Lung (tissue), 12 donors: ENCODE data around the gene AP2A2. TPM values are rescaled to one million over a fixed set of nuclear protein-coding genes. Genes with fewer than 3 reads are reported as not detected.

ENCODE experiments used
- ATAC-seq: fragments of 200-7000 bp; cut with Tn5 transposase; one replicate; pipeline ENCODE4 v1.9.1; 2020; ENCODE audit warnings: moderate number of reproducible peaks; ENCODE audit not compliant: insufficient read depth, low FRiP score
- DNase-seq, 3 donors: peaks; one replicate each; pipeline ENCODE4 v3.0.0-alpha.2; 2013 to 2017
- H3K27ac ChIP-seq, 2 donors: one replicate each; pipeline ENCODE4 v1.5.1; 2013; ENCODE audit warnings: mild to moderate bottlenecking in 2 of 2, moderate library complexity in 2 of 2, control low read depth in 1 of 2, inconsistent platforms in 1 of 2, low read depth in 1 of 2, low read length in 1 of 2
- H3K27me3 ChIP-seq, 3 donors: one replicate each; pipeline ENCODE4 v1.5.1; 2013; ENCODE audit warnings: low read length in 2 of 3; ENCODE audit not compliant: control insufficient read depth in 3 of 3, insufficient read depth in 3 of 3
- H3K36me3 ChIP-seq, 4 donors: one replicate each; pipeline ENCODE4 v1.5.1; 2013; ENCODE audit warnings: low read length in 4 of 4, mild to moderate bottlenecking in 1 of 4, moderate library complexity in 1 of 4; ENCODE audit not compliant: control insufficient read depth in 4 of 4, insufficient read depth in 4 of 4
- H3K4me1 ChIP-seq, 5 donors: one replicate each; pipeline ENCODE4 v1.5.1; 2013; ENCODE audit warnings: low read length in 5 of 5, mild to moderate bottlenecking in 2 of 5, moderate library complexity in 1 of 5; ENCODE audit not compliant: control insufficient read depth in 5 of 5, insufficient read depth in 5 of 5
- H3K4me3 ChIP-seq: one replicate; pipeline ENCODE4 v1.5.1; 2013; ENCODE audit warnings: mild to moderate bottlenecking, control low read depth, moderate library complexity
- H3K9ac ChIP-seq, 2 donors: one replicate each; pipeline ENCODE4 v1.5.1; 2013; ENCODE audit warnings: low read length in 2 of 2, control low read depth in 1 of 2; ENCODE audit not compliant: insufficient read depth in 1 of 2
- H3K9me3 ChIP-seq, 4 donors: one replicate each; pipeline ENCODE4 v1.5.1; 2013; ENCODE audit warnings: low read length in 3 of 4, mild to moderate bottlenecking in 1 of 4, moderate library complexity in 1 of 4; ENCODE audit not compliant: control insufficient read depth in 4 of 4, insufficient read depth in 3 of 4
- CTCF ChIP-seq: IDR thresholded peaks from 2 replicates; pipeline ENCODE4 v1.5.1; 2012; ENCODE audit warnings: mild to moderate bottlenecking; ENCODE audit errors: control extremely low read depth, extremely low read depth
- WGBS, 2 donors: extraction: QIAGEN DNeasy Blood & Tissue Kit; methylation state at CpG; one replicate each; pipeline ENCODE4 v1.1.7; 2013; 5-methylcytosine and 5-hydroxymethylcytosine counted together
- polyA plus RNA-seq, 2 donors: library from polyadenylated mRNA; stranded (reverse); fragments of 200-250 nt; gene quantifications; one replicate each; pipeline ENCODE4 v1.2.1, GENCODE V29; 2013
- total RNA-seq, 2 donors: library from RNA; depleted of rRNA in 1 of 2; stranded (reverse); fragments of >200 nt in 1 of 2; gene quantifications; one replicate each; pipeline ENCODE4 v1.2.1, GENCODE V29; 2014 to 2021
- donor health status: control.
- donor health status: control.
- donor health status: Bipolar disorder and iron deficiency.
- donor health status: healthy.
- donor health status: DM: yes; HTN: yes; CAD: no.

AP2A2 gene
- total and polyA plus RNA-seq, 4 donors, result 33.8 to 93.2 (median 54.4) TPM

GRCh38 chr11:952406-953385, 27.0 kb downstream of the AP2A2 start:
- peaks cover 0 to 17% (median 3%) of the 10 kb centered on the region in 5 donors for H3K4me1 ChIP-seq
- no peaks in the 10 kb centered on the region for H3K9me3 ChIP-seq
- no peak for TF ChIP-seq CTCF
- peak overlapping the region in 1 of 2 donors; percentile 71 for H3K27ac ChIP-seq
- ATAC-seq, result peak; percentile 81
- no peaks in the 10 kb centered on the region for H3K27me3 ChIP-seq
- no peak overlapping the region for H3K9ac ChIP-seq
- 70 to 89% methylated on average over 18 of the region's 18 CpGs for WGBS, 2 donors
- H3K4me3 ChIP-seq, result no peak overlapping the region
- peak; percentile 62 to 85 (median 63) for DNase-seq
- H3K36me3 ChIP-seq, result peaks cover 0 to 2% (median under 1%) of the 10 kb centered on the region in 4 donors

- Histone ChIP-seq H3K4me3 (no peak overlapping the region), H3K4me1 (peaks cover 0 to 17% (median 3%) of the 10 kb centered on the region in 5 donors), H3K9ac (no peak overlapping the region), H3K27ac (peak overlapping the region in 1 of 2 donors; percentile 26), H3K9me3 (no peaks in the 10 kb centered on the region), H3K36me3 (peaks cover 0 to 5% (median 1%) of the 10 kb centered on the region in 4 donors), H3K27me3 (no peaks in the 10 kb centered on the region)
- no peak for TF ChIP-seq CTCF
- no peak for DNase-seq
- 61 to 85% methylated on average over 13 of the region's 13 CpGs for WGBS, 2 donors
- ATAC-seq, result no peak
Measured at GRCh38 chr11:953512-953911, 27.8 kb downstream of the AP2A2 start.

GRCh38 chr11:954392-955153, 28.9 kb downstream of the AP2A2 start:
- H3K9me3 ChIP-seq, result no peaks in the 10 kb centered on the region
- peaks cover 0 to 10% (median 3%) of the 10 kb centered on the region in 4 donors for H3K36me3 ChIP-seq
- TF ChIP-seq CTCF, result no peak
- no peak overlapping the region for H3K27ac ChIP-seq
- H3K27me3 ChIP-seq, result no peaks in the 10 kb centered on the region
- no peak overlapping the region for H3K4me3 ChIP-seq
- no peak overlapping the region for H3K9ac ChIP-seq
- no peak for DNase-seq
- WGBS, 2 donors, result 68 to 73% methylated on average over 5 of the region's 5 CpGs
- peaks cover 0 to 18% (median 3%) of the 10 kb centered on the region in 5 donors for H3K4me1 ChIP-seq
- ATAC-seq, result no peak
